Activated CD8-positive, alpha-beta T cell treated with anti-CD3 and anti-CD28 coated beads for 36 hours (primary cell): ENCODE results near the gene ADAM22. TPM values are rescaled to one million over a fixed set of nuclear protein-coding genes. Genes with fewer than 3 reads are reported as not detected.

ENCODE experiments used
- ATAC-seq: fragments of 200-7000 bp; cut with Tn5 transposase; one replicate; pipeline ENCODE4 v1.10.0; 2021; ENCODE audit warnings: mild to moderate bottlenecking, moderate library complexity
- CTCF ChIA-PET: fragments of 350-600 bp; sonication (Branson Sonifier 250); formaldehyde crosslinking; loops from one replicate; lab custom pipeline; 2021; ENCODE audit warnings: antibody characterized with exemption; lab: Charles Lee
- POLR2A ChIA-PET: fragments of 350-600 bp; sonication (Branson Sonifier 250); formaldehyde crosslinking; loops from one replicate; lab custom pipeline; 2021; ENCODE audit warnings: antibody characterized with exemption; lab: Charles Lee
- DNase-seq: peaks from one replicate; pipeline ENCODE4 v3.0.0-alpha.2; 2020
- H3K27ac Mint-ChIP-seq: one replicate; pipeline ENCODE4 v1.8.0; 2021; ENCODE audit warnings: mild to moderate bottlenecking, mixed read lengths
- H3K27me3 Mint-ChIP-seq: one replicate; pipeline ENCODE4 v1.8.0; 2021; ENCODE audit warnings: mixed read lengths
- H3K36me3 Mint-ChIP-seq: one replicate; pipeline ENCODE4 v1.8.0; 2021; ENCODE audit warnings: low read depth, mixed read lengths
- H3K4me1 Mint-ChIP-seq: one replicate; pipeline ENCODE4 v1.8.0; 2021; ENCODE audit warnings: low read depth, mixed read lengths
- H3K4me3 Mint-ChIP-seq: one replicate; pipeline ENCODE4 v1.8.0; 2021; ENCODE audit warnings: mild to moderate bottlenecking, moderate library complexity, mixed read lengths
- H3K9me3 Mint-ChIP-seq: one replicate; pipeline ENCODE4 v1.8.0; 2021; ENCODE audit warnings: mixed read lengths
- intact Hi-C: fragments of 100-400 bp; cut with micrococcal nuclease; formaldehyde crosslinking; loops from one replicate; pipeline ENCODE4 v1.10.0; 2022
- total RNA-seq, 2 experiments: library from RNA; stranded (reverse); gene quantifications; one replicate each; pipeline ENCODE4 v1.2.3, GENCODE V29; 2021
- TF ChIP-seq, protein P1 (sequence below): fragments of 200-600 bp; IDR thresholded peaks from one replicate; pipeline ENCODE4 v1.8.0; 2022; ENCODE audit warnings: antibody characterized with exemption, mild to moderate bottlenecking

The ADAM22 gene
- total RNA-seq, 2 experiments from 2014 or later = 2.3 to 3.0 TPM

DNA sequence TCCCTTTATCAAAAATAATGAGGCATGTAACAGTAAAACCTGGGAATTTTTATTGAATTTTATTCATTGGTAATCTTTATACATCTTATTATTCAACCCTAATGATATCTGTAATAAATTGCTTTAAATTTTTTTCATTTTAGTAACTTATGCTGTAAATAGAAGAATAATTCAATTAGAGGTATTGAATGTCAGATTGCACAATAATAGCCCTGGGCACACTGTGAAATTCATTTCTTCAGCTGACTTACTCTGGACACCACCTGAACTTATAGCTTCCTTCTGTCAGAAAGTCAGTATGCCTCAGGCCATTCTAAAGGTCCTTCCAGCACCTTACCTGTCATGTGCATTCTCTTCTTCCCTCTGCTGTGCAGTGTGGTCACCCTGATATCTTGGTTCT lies 59.2 kb downstream of the ADAM22 start:
- intact Hi-C loops = no loop called here
- DNase-seq (no peak), ATAC-seq (no peak)
- H3K4me3 Mint-ChIP-seq = no peak overlapping the region
- TF ChIP-seq, protein P1, sequence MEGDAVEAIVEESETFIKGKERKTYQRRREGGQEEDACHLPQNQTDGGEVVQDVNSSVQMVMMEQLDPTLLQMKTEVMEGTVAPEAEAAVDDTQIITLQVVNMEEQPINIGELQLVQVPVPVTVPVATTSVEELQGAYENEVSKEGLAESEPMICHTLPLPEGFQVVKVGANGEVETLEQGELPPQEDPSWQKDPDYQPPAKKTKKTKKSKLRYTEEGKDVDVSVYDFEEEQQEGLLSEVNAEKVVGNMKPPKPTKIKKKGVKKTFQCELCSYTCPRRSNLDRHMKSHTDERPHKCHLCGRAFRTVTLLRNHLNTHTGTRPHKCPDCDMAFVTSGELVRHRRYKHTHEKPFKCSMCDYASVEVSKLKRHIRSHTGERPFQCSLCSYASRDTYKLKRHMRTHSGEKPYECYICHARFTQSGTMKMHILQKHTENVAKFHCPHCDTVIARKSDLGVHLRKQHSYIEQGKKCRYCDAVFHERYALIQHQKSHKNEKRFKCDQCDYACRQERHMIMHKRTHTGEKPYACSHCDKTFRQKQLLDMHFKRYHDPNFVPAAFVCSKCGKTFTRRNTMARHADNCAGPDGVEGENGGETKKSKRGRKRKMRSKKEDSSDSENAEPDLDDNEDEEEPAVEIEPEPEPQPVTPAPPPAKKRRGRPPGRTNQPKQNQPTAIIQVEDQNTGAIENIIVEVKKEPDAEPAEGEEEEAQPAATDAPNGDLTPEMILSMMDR = no peak
- POLR2A ChIA-PET = no interaction called here
- H3K36me3 Mint-ChIP-seq = no peaks in the 10 kb centered on the region
- no peaks in the 10 kb centered on the region for H3K27me3 Mint-ChIP-seq
- no peaks in the 10 kb centered on the region for H3K4me1 Mint-ChIP-seq
- H3K27ac Mint-ChIP-seq = no peak overlapping the region
- CTCF ChIA-PET = no interaction called here
- H3K9me3 Mint-ChIP-seq = no peaks in the 10 kb centered on the region

DNA sequence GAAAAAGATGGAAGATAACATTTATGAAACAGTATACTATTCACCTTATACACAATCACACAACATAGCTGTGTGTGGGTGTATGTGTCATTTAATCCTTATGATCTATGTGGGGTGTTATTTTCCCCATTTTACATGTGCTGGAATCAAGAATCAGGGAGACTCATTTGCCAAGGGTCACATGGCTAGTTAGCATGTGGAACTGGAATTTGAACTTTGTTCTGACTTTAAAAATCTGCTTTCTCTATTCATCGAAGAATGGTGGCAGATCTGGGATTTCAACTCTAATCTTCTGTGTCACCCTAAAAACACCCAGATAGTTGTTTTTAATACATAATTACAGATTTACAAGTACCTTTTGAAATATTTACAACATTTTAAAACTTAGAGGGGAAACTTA lies 65.2 kb downstream of the ADAM22 start:
- DNase-seq (no peak), ATAC-seq (no peak)
- H3K27ac Mint-ChIP-seq = no peak overlapping the region
- H3K4me3 Mint-ChIP-seq = no peak overlapping the region
- H3K27me3 Mint-ChIP-seq = no peaks in the 10 kb centered on the region
- intact Hi-C loops = no loop called here
- ChIA-PET CTCF (no interaction called here), POLR2A (no interaction called here)
- H3K4me1 Mint-ChIP-seq = no peaks in the 10 kb centered on the region
- TF ChIP-seq, protein P1 = no peak
- no peaks in the 10 kb centered on the region for H3K36me3 Mint-ChIP-seq
- H3K9me3 Mint-ChIP-seq = no peaks in the 10 kb centered on the region

DNA sequence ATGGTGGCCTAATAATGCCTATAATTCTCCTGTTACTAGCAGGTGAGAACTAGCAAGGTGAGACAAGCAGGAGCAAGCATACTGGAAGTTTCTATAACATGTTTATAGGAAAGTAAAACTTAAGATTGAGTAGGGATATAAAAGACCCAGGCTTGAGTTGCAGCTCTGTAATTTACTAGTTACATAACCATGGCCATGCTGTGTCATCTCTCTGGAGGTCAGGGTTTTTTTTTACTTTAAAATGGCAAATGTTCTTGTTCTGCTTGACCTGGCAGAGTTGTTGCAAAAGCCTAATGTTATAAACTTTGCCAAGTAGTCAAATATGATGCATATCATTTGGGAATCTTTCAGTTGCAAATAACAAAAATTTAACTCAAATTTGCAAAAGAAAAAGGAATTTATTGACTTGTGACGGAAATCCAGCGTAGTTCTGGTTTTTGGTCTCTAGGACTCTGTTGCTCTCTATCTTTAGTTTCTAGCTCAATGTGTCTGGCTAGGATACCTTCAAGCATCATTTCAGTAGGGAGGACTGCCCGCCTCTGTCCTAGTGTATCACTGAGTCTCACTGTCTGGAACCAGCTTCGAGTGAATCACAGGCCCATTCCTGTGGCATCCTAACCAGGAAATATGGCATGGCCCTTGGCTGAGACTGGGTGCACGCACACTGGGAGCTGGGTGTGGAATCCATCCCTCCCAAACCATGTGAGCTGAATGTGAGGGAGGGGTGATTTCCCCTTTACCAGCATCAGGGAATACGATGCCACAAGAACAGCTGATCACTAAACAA lies 67.9 kb downstream of the ADAM22 start:
- DNase-seq (no peak), ATAC-seq (no peak)
- intact Hi-C loops = no loop called here
- no peaks in the 10 kb centered on the region for H3K27me3 Mint-ChIP-seq
- H3K36me3 Mint-ChIP-seq = no peaks in the 10 kb centered on the region
- H3K4me1 Mint-ChIP-seq = no peaks in the 10 kb centered on the region
- no peaks in the 10 kb centered on the region for H3K9me3 Mint-ChIP-seq
- H3K27ac Mint-ChIP-seq = no peak overlapping the region
- TF ChIP-seq, protein P1 = no peak
- ChIA-PET POLR2A (no interaction called here), CTCF (no interaction called here)
- no peak overlapping the region for H3K4me3 Mint-ChIP-seq

DNA sequence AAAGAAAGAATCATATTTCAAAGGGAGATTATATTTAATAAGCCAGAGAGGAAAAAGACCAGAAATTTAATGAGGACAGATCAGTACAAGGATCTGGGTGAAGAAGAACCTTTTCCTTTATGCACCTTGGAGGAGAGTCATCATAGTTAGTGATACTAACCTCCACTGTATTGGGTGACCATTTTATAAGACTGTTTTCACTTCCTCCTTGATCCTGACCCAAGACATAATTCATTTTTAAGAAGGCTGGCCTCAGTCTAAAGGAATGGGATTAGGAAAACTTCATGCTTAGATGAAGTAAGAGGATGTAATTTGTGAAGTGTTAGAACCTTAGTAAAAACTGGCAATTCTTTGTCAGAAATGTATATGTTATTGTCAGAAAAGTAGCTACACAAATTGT lies 68.6 kb downstream of the ADAM22 start:
- Mint-ChIP-seq H3K36me3 (no peaks in the 10 kb centered on the region), H3K4me3 (no peak overlapping the region), H3K27ac (no peak overlapping the region), H3K27me3 (no peaks in the 10 kb centered on the region), H3K4me1 (no peaks in the 10 kb centered on the region), H3K9me3 (no peaks in the 10 kb centered on the region)
- ATAC-seq (no peak), DNase-seq (no peak)
- ChIA-PET CTCF (no interaction called here), POLR2A (no interaction called here)
- TF ChIP-seq, protein P1 = no peak
- intact Hi-C loops = no loop called here

DNA sequence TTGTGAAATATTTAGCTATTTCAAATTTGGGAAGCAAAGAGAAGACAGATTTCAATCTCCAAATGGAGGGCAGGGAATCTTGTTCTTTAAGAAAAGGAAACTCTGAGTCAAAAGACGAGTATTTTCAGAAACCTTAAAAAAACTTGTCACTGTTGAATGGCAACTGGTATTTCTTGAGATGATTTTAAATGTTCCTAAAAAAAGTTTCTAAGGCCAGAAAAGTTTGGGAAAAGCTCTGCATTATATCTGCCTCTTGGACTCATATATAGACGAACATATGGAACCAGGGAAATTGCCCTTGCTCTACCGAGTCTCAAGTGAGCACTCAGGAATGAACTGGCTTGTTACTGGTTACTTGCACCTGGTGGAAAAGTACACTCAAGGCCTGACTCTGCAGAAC lies 69.5 kb downstream of the ADAM22 start:
- ChIA-PET CTCF (no interaction called here), POLR2A (no interaction called here)
- intact Hi-C loops = no loop called here
- no peak overlapping the region for H3K27ac Mint-ChIP-seq
- no peaks in the 10 kb centered on the region for H3K36me3 Mint-ChIP-seq
- TF ChIP-seq, protein P1 = no peak
- no peaks in the 10 kb centered on the region for H3K27me3 Mint-ChIP-seq
- no peaks in the 10 kb centered on the region for H3K9me3 Mint-ChIP-seq
- H3K4me1 Mint-ChIP-seq = no peaks in the 10 kb centered on the region
- no peak overlapping the region for H3K4me3 Mint-ChIP-seq
- ATAC-seq = no peak
- no peak for DNase-seq
